GM12891 (cell line): ENCODE results near the gene GIMAP8.

Experiments used
- POLR2A ChIP-seq: IDR thresholded peaks from 2 replicates; pipeline ENCODE4 v1.6.1; 2011; ENCODE audit warnings: low read depth, low read length, control low read depth
- POLR2AphosphoS5 ChIP-seq: IDR thresholded peaks from 2 replicates; pipeline ENCODE4 v1.6.1; 2011; ENCODE audit warnings: low read depth, low read length, control low read depth
- POU2F2 ChIP-seq: IDR thresholded peaks from 2 replicates; pipeline ENCODE4 v1.6.1; 2011; ENCODE audit warnings: low read depth, mild to moderate bottlenecking, control low read depth, low read length, moderate library complexity
- SPI1 ChIP-seq: IDR thresholded peaks from 2 replicates; pipeline ENCODE4 v1.6.1; 2011; ENCODE audit warnings: low read depth, low read length, control low read depth
- TAF1 ChIP-seq: IDR thresholded peaks from 2 replicates; pipeline ENCODE4 v1.6.1; 2011; ENCODE audit warnings: low read depth, low read length, control low read depth

- no peak for TF ChIP-seq POLR2AphosphoS5
- TF ChIP-seq POLR2A, result no peak
- TF ChIP-seq TAF1, result no peak
- no peak for TF ChIP-seq SPI1
- TF ChIP-seq POU2F2, result no peak
These were observed 66.7 kb downstream of the GIMAP8 start for GRCh38 chr7:150516956-150517745.
